ENCODE measurements around the gene FCRL5.

Gene FCRL5

DNA sequence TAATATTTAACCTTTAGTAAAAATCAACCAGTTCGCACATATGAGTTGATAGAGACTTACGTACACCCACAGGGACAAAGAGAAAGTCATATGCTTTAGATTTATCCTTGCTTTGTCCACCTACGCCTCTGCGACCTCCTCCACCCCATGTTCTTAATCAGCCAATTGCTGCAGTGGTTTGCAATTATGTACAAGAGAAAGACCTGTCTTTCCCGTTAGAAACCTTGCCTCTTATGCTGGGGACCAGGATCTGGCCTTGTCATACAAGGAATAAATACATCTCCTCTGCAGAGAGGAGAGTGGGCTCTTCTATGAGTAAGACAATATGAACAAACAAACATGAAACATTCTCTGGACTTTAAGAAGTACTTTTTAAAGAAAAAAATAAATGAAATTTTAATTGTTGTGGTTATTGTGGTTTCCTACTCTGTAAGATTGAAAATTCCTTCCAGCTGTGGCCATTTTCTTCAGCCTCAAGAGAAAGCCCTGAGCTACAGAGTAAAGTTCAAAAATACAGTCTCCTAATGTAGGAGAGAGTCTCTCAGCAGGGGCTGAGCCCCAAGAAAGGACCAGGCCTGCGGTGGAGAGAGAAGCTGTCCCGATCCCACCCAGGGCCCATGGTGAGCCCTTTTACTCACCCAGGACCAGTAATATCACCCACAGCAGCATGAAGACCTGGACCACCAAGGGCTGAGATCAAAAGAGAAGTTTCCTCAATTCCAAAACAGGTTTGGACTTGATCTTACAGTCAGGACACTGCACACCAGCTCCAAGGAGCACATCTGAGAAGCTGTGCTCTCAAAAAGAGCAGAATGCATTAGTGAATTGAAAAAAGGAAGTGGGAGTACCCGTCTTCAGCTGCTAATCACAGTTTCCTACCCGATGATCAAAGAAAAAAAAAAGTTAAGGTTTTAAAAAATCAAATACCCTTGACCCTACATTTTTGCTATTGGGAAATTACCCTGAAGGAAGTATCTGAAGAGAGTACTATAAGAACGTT is at the start of gene FCRL5:
FCRL5 (minus strand) TSS at position 822 of the 1,000 bp plus-strand sequence; CDS start at position 669, 153 bp downstream.
- no peaks in the 10 kb centered on the region for H3K27me3 ChIP-seq (ENCODE audit: control insufficient read depth, insufficient read depth, low read length)
- H3K9me3 ChIP-seq (ENCODE audit: control insufficient read depth, insufficient read depth, low read depth, low read length), result no peaks in the 10 kb centered on the region
- H3K9ac ChIP-seq (ENCODE audit: low read length), result no peak within 1 kb of the TSS
- H3K4me1 ChIP-seq (ENCODE audit: control insufficient read depth, insufficient read depth, low read length), result no peaks in the 10 kb centered on the region
- H3K36me3 ChIP-seq (ENCODE audit: control insufficient read depth, insufficient read depth, low read length), result no peaks in the 10 kb centered on the region
- H3K27ac ChIP-seq (ENCODE audit: low read depth, low read length), result no peak within 1 kb of the TSS
- no peak within 1 kb of the TSS for H3K4me3 ChIP-seq (ENCODE audit: low read depth, low read length)

DNA sequence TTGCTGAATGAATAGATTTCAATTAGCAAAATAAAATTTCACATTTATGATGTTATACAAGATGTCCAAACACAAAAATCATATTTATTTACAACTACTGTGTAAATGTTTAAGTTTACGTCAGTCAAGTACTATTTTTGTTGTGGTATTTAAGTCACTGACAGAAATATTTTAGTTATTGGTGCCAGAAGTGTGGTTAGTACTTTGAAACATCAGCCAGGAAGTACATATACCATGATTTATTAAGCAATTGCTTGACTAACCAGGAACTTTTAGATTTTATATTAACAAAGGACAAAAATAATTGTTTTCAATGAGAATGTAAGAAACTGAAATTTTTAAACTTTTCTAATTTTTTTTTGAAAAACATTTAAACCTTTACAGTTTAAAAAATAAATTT is 47.9 kb upstream of the FCRL5 start:
- no peak overlapping the region for H3K27ac ChIP-seq (ENCODE audit: low read depth, low read length)
- H3K4me1 ChIP-seq (ENCODE audit: control insufficient read depth, insufficient read depth, low read length), result no peaks in the 10 kb centered on the region
- H3K9me3 ChIP-seq (ENCODE audit: control insufficient read depth, insufficient read depth, low read depth, low read length), result no peaks in the 10 kb centered on the region
- H3K27me3 ChIP-seq (ENCODE audit: control insufficient read depth, insufficient read depth, low read length), result no peaks in the 10 kb centered on the region
- H3K4me3 ChIP-seq (ENCODE audit: low read depth, low read length), result no peak overlapping the region
- no peaks in the 10 kb centered on the region for H3K36me3 ChIP-seq (ENCODE audit: control insufficient read depth, insufficient read depth, low read length)
- H3K9ac ChIP-seq (ENCODE audit: low read length), result no peak overlapping the region

DNA sequence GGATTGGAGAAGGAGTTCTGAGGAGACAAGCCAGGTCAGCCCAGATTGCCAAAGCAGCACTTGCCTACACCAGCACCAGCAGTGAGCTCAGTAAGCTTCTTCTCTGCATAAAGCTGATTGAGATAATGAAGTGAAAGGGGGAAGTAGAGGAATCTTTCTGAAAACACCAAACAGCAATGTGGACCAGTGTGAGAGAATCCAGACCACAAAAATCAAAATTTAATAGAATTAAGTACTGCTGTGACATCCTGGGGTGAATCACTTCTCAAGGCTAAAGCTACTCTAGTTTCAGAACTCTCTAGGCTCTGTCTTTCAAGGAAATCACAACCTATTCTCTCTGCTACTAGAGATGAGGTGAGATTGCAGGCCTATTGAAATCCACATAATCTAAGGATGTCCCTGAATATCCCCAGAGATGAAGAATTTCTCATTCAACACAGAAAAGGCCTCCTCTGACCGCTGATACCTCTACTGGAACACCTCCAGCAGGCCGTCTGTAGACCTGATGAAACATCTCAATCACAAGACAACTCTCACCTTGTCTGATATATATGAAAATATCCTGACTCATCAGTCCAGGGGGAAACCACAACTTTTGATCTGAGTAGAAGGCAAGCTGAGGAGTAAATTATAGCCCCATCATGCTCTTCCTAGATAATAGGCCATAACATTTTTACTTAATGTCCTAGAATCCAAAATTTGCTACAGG is 45.8 kb upstream of the FCRL5 start, which contains the start of gene FCRL4:
FCRL4 (minus strand) TSS at position 127 of the 709 bp plus-strand sequence. CDS start 141 bp downstream, outside the sequence.
- no peaks in the 10 kb centered on the region for H3K9me3 ChIP-seq (ENCODE audit: control insufficient read depth, insufficient read depth, low read depth, low read length)
- H3K27me3 ChIP-seq (ENCODE audit: control insufficient read depth, insufficient read depth, low read length), result no peaks in the 10 kb centered on the region
- no peak within 1 kb of the TSS for H3K27ac ChIP-seq (ENCODE audit: low read depth, low read length)
- no peaks in the 10 kb centered on the region for H3K36me3 ChIP-seq (ENCODE audit: control insufficient read depth, insufficient read depth, low read length)
- no peak within 1 kb of the TSS for H3K9ac ChIP-seq (ENCODE audit: low read length)
- no peaks in the 10 kb centered on the region for H3K4me1 ChIP-seq (ENCODE audit: control insufficient read depth, insufficient read depth, low read length)
- H3K4me3 ChIP-seq (ENCODE audit: low read depth, low read length), result no peak within 1 kb of the TSS

DNA sequence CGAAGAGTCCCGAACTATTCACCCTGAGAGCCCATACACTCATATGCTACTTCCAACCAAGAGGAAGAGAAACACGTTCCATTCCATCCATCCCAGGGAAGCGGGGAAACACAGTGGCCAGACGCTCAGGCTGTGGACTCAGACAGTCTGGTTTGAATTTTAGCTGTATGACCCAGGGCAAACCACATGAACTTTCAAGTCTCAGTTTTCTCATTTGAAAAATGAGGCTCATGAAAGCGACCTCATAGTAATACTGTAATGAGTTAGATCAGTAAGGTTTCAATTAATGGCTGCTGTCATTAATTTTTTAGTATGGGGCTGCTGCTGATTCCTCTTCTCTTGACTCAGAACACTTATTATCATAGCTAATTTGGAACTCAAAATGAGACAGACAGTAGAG is 44.1 kb upstream of the FCRL5 start:
- no peak overlapping the region for H3K9ac ChIP-seq (ENCODE audit: low read length)
- H3K36me3 ChIP-seq (ENCODE audit: control insufficient read depth, insufficient read depth, low read length), result no peaks in the 10 kb centered on the region
- no peaks in the 10 kb centered on the region for H3K9me3 ChIP-seq (ENCODE audit: control insufficient read depth, insufficient read depth, low read depth, low read length)
- no peaks in the 10 kb centered on the region for H3K27me3 ChIP-seq (ENCODE audit: control insufficient read depth, insufficient read depth, low read length)
- H3K27ac ChIP-seq (ENCODE audit: low read depth, low read length), result no peak overlapping the region
- H3K4me1 ChIP-seq (ENCODE audit: control insufficient read depth, insufficient read depth, low read length), result no peaks in the 10 kb centered on the region
- H3K4me3 ChIP-seq (ENCODE audit: low read depth, low read length), result no peak overlapping the region

DNA sequence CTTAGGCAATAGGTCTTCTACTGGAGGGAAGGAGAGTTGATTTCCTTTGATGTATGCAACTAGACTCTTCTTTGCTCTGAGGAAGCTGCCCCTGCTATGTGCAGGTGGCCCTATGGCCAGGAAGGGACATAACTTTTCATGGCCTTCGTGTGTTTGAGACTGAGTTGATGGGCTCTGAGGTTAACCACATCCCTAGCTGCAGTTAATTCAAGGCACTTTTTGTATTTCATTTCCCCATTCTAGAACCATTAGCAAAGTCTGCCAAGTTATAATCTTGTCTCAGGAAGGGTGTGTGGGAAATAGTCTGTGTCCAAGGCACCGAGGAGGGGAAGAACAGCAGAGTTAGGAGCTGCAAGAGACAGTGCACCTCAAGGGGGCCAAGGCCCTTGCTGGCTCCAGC is 43.0 kb upstream of the FCRL5 start:
- no peaks in the 10 kb centered on the region for H3K36me3 ChIP-seq (ENCODE audit: control insufficient read depth, insufficient read depth, low read length)
- H3K4me1 ChIP-seq (ENCODE audit: control insufficient read depth, insufficient read depth, low read length), result no peaks in the 10 kb centered on the region
- no peak overlapping the region for H3K27ac ChIP-seq (ENCODE audit: low read depth, low read length)
- H3K9me3 ChIP-seq (ENCODE audit: control insufficient read depth, insufficient read depth, low read depth, low read length), result no peaks in the 10 kb centered on the region
- H3K27me3 ChIP-seq (ENCODE audit: control insufficient read depth, insufficient read depth, low read length), result no peaks in the 10 kb centered on the region
- H3K9ac ChIP-seq (ENCODE audit: low read length), result no peak overlapping the region
- H3K4me3 ChIP-seq (ENCODE audit: low read depth, low read length), result no peak overlapping the region

DNA sequence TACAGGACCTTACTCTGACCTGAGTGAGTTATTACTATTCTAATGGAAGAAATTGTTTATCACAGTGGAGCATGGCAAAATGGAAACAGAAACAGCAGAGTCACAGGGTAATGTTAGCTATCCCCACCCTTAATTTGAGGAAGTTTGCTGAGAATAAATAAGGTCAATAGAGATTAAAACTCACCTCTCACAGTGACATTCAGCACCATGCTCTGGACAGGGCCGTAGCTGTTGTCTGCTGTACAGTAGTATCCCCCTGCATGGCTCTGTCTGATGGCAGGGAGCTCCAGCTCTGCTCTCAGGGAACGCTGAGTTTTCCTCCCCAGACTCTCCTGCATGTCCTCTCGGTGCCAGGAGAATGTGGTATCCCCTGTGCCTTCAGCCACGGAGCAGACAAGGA is 33.7 kb upstream of the FCRL5 start:
- Histone ChIP-seq H3K9ac (ENCODE audit: low read length) (no peak overlapping the region), H3K9me3 (ENCODE audit: control insufficient read depth, insufficient read depth, low read depth, low read length) (no peaks in the 10 kb centered on the region), H3K4me1 (ENCODE audit: control insufficient read depth, insufficient read depth, low read length) (peaks cover 8% of the 10 kb centered on the region), H3K4me3 (ENCODE audit: low read depth, low read length) (no peak overlapping the region), H3K36me3 (ENCODE audit: control insufficient read depth, insufficient read depth, low read length) (no peaks in the 10 kb centered on the region), H3K27me3 (ENCODE audit: control insufficient read depth, insufficient read depth, low read length) (no peaks in the 10 kb centered on the region), H3K27ac (ENCODE audit: low read depth, low read length) (no peak overlapping the region)

DNA sequence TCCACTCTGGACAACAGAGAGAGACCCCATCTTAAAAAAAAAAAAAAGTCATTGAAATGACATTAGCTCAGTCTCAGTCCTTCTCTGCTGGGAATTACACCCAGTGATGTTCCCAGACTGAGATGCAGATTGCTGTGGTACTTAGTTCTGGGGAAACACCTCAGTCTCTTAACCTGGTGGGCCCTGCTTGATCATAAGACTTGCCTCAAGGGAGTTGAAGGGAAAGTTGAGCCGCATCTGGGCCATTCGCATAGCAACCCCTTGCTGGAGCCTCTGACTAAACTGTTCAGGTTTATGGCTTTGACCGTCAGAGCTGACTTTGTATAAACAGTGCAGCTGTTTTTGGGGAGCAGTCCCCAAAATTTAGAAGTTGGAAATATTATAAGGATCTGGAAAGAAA is 32.2 kb upstream of the FCRL5 start:
- no peak overlapping the region for H3K9ac ChIP-seq (ENCODE audit: low read length)
- H3K36me3 ChIP-seq (ENCODE audit: control insufficient read depth, insufficient read depth, low read length), result no peaks in the 10 kb centered on the region
- peaks cover 8% of the 10 kb centered on the region for H3K4me1 ChIP-seq (ENCODE audit: control insufficient read depth, insufficient read depth, low read length)
- H3K27ac ChIP-seq (ENCODE audit: low read depth, low read length), result no peak overlapping the region
- no peaks in the 10 kb centered on the region for H3K9me3 ChIP-seq (ENCODE audit: control insufficient read depth, insufficient read depth, low read depth, low read length)
- no peaks in the 10 kb centered on the region for H3K27me3 ChIP-seq (ENCODE audit: control insufficient read depth, insufficient read depth, low read length)
- H3K4me3 ChIP-seq (ENCODE audit: low read depth, low read length), result no peak overlapping the region

DNA sequence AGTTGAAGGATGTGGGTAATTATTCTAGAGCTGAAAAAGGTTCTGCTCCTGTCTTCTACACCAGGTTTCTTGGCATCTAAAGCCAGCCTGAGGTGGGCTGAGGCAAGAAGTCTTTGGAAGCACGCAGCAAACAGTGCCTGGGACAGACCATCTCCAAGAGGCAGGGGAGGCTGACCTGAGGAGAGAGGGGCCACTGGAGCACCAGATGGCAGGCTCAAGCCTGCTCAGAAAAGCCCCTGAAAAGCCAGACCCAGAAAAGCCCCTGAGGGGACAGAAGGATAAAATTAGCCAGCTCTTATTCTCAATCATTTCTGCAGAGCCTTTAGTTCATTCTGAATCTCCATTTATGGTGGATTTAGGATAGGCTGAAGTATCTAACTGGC is 28.5 kb upstream of the FCRL5 start:
- H3K9me3 ChIP-seq (ENCODE audit: control insufficient read depth, insufficient read depth, low read depth, low read length), result no peaks in the 10 kb centered on the region
- no peak overlapping the region for H3K9ac ChIP-seq (ENCODE audit: low read length)
- H3K27me3 ChIP-seq (ENCODE audit: control insufficient read depth, insufficient read depth, low read length), result no peaks in the 10 kb centered on the region
- no peaks in the 10 kb centered on the region for H3K36me3 ChIP-seq (ENCODE audit: control insufficient read depth, insufficient read depth, low read length)
- H3K4me3 ChIP-seq (ENCODE audit: low read depth, low read length), result no peak overlapping the region
- no peak overlapping the region for H3K27ac ChIP-seq (ENCODE audit: low read depth, low read length)
- H3K4me1 ChIP-seq (ENCODE audit: control insufficient read depth, insufficient read depth, low read length), result no peaks in the 10 kb centered on the region

DNA sequence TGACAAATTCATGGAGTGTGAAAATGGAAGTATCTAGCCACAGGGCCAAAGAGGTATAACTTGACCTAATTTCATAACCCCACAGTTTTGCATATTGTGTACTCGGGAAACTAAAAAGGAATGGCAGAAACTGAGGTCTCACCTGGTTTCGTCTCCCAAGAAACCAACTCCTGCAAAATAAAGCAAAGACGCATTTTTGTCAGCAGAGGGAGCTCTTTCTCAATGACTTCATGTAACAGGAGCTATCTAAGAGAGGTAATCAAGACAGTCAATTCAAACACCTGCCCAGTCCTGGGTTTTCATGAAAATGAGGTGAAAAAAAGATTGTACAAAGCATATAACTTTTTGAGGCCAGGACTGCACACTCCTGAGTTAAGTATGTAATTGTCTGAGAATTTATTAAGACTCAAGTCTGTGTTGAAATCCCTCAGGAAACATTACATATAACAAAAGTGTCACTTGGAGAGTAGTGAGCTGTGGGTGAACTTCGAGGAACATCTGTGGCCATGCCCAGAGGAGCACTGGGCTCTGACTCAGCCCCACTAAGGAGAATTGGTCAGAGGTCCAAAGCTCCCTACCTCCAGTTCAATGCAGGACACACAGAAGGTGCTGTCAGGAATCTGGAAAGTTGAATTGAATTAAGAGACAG is 28.0 kb upstream of the FCRL5 start:
- Histone ChIP-seq H3K4me1 (ENCODE audit: control insufficient read depth, insufficient read depth, low read length) (no peaks in the 10 kb centered on the region), H3K36me3 (ENCODE audit: control insufficient read depth, insufficient read depth, low read length) (no peaks in the 10 kb centered on the region), H3K9me3 (ENCODE audit: control insufficient read depth, insufficient read depth, low read depth, low read length) (no peaks in the 10 kb centered on the region), H3K27me3 (ENCODE audit: control insufficient read depth, insufficient read depth, low read length) (no peaks in the 10 kb centered on the region), H3K27ac (ENCODE audit: low read depth, low read length) (no peak overlapping the region), H3K9ac (ENCODE audit: low read length) (no peak overlapping the region), H3K4me3 (ENCODE audit: low read depth, low read length) (no peak overlapping the region)

DNA sequence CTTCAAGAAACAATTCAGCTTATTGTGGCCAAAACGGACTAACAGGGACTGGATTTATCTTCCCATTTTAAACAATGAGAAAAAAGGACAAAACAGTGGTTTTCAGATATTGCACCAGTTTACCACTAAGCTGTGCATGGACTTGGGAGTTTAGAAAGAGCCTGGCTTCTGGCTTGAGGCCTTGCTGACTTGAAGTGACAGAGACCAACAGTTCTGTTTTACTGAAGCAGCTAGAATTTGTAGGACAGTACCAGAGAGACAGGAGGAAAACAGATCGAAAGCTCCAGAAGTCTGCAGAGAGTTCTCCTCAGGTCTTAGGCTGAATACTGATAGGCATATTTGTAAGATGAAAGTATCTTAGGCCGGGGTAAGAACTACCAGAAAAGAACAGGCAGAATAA is 25.1 kb upstream of the FCRL5 start:
- no peaks in the 10 kb centered on the region for H3K9me3 ChIP-seq (ENCODE audit: control insufficient read depth, insufficient read depth, low read depth, low read length)
- no peaks in the 10 kb centered on the region for H3K27me3 ChIP-seq (ENCODE audit: control insufficient read depth, insufficient read depth, low read length)
- no peak overlapping the region for H3K9ac ChIP-seq (ENCODE audit: low read length)
- H3K36me3 ChIP-seq (ENCODE audit: control insufficient read depth, insufficient read depth, low read length), result no peaks in the 10 kb centered on the region
- no peak overlapping the region for H3K4me3 ChIP-seq (ENCODE audit: low read depth, low read length)
- H3K27ac ChIP-seq (ENCODE audit: low read depth, low read length), result no peak overlapping the region
- H3K4me1 ChIP-seq (ENCODE audit: control insufficient read depth, insufficient read depth, low read length), result no peaks in the 10 kb centered on the region

DNA sequence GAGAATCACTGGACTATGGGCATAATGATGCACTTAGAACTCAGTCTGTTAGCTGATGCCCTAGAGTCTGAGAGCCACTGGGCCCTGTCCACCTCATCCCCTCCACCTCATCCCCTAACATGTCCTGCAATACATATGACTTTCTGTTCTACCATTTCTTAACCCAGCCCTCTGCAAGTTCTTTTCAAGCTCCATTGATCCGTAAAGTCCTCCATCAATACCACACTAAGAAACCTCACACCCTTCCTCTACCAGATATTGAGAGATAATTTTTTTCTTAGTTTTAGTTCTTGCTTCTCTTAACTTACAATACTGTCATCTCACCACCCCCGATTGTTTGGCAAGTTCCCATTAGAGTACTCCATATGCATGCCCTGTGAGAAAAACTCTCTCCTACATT is 23.4 kb upstream of the FCRL5 start:
- Histone ChIP-seq H3K27me3 (ENCODE audit: control insufficient read depth, insufficient read depth, low read length) (no peaks in the 10 kb centered on the region), H3K4me1 (ENCODE audit: control insufficient read depth, insufficient read depth, low read length) (no peaks in the 10 kb centered on the region), H3K9ac (ENCODE audit: low read length) (no peak overlapping the region), H3K36me3 (ENCODE audit: control insufficient read depth, insufficient read depth, low read length) (no peaks in the 10 kb centered on the region), H3K9me3 (ENCODE audit: control insufficient read depth, insufficient read depth, low read depth, low read length) (no peaks in the 10 kb centered on the region), H3K4me3 (ENCODE audit: low read depth, low read length) (no peak overlapping the region), H3K27ac (ENCODE audit: low read depth, low read length) (no peak overlapping the region)
